Skeletal muscle cell (primary cell): ENCODE measurements around the gene TWSG1.
"Not testable (repeated sequence)": the region's sequence is repeated elsewhere in the genome, so short reads cannot be mapped to it uniquely, and the experiment has no call there.

ENCODE experiments used
- DNase-seq: peaks from one replicate; pipeline ENCODE4 v3.0.0-alpha.2; 2010; ENCODE audit warnings: low read depth
- H3K4me3 ChIP-seq: 2 replicates; pipeline ENCODE4 v1.5.1; 2011; ENCODE audit warnings: low read depth, mild to moderate bottlenecking, control low read depth, low read length, moderate library complexity

TWSG1 gene

GRCh38 chr18:9379118-9379517 lies 44.5 kb downstream of the TWSG1 start:
- DNase-seq: no peak

GRCh38 chr18:9380101-9380500 lies 45.5 kb downstream of the TWSG1 start:
- H3K4me3 ChIP-seq: no peak overlapping the region
- DNase-seq: no peak

More at GRCh38 chr18:9379118-9379517, 44.5 kb downstream of the TWSG1 start:
- H3K4me3 ChIP-seq: no peak overlapping the region

GRCh38 chr18:9380621-9381395 lies 46.2 kb downstream of the TWSG1 start:
- no peak for DNase-seq
- H3K4me3 ChIP-seq: no peak overlapping the region

- DNase-seq: no peak
- H3K4me3 ChIP-seq: no peak overlapping the region
Measured at GRCh38 chr18:9386879-9387278, 52.3 kb downstream of the TWSG1 start.

- DNase-seq: no peak
- H3K4me3 ChIP-seq: no peak overlapping the region
Measured at GRCh38 chr18:9387891-9388290, 53.3 kb downstream of the TWSG1 start.

GRCh38 chr18:9389706-9390105 lies 55.1 kb downstream of the TWSG1 start:
- DNase-seq: no peak
- no peak overlapping the region for H3K4me3 ChIP-seq

GRCh38 chr18:9392726-9393125 lies 58.2 kb downstream of the TWSG1 start:
- DNase-seq: no peak
- no peak overlapping the region for H3K4me3 ChIP-seq

- no peak overlapping the region for H3K4me3 ChIP-seq
- no peak for DNase-seq
Measured at GRCh38 chr18:9394046-9394445, 59.5 kb downstream of the TWSG1 start.

- no peak overlapping the region for H3K4me3 ChIP-seq
- no peak for DNase-seq
Measured at GRCh38 chr18:9400197-9400596, 65.6 kb downstream of the TWSG1 start.

- H3K4me3 ChIP-seq: no peak overlapping the region
- no peak for DNase-seq
Measured at GRCh38 chr18:9401176-9401575, 66.6 kb downstream of the TWSG1 start.

- DNase-seq, H3K4me3 ChIP-seq: not testable (repeated sequence)
Measured at GRCh38 chr18:9402358-9403007, 67.9 kb downstream of the TWSG1 start.

- H3K4me3 ChIP-seq: no peak overlapping the region
- DNase-seq: no peak
Measured at GRCh38 chr18:9403795-9404564, 69.4 kb downstream of the TWSG1 start.

GRCh38 chr18:9404565-9405060 lies 70.0 kb downstream of the TWSG1 start:
- DNase-seq: no peak
- no peak overlapping the region for H3K4me3 ChIP-seq

- no peak for DNase-seq
- H3K4me3 ChIP-seq: no peak overlapping the region
Measured at GRCh38 chr18:9405130-9405529, 70.6 kb downstream of the TWSG1 start.

GRCh38 chr18:9405977-9406376 lies 71.4 kb downstream of the TWSG1 start:
- no peak for DNase-seq
- no peak overlapping the region for H3K4me3 ChIP-seq

GRCh38 chr18:9410515-9410914 lies 75.9 kb downstream of the TWSG1 start:
- no peak for DNase-seq
- no peak overlapping the region for H3K4me3 ChIP-seq

- no peak overlapping the region for H3K4me3 ChIP-seq
- peak; percentile 83 for DNase-seq
Measured at GRCh38 chr18:9413576-9413975, 79.0 kb downstream of the TWSG1 start.

- no peak for DNase-seq
- H3K4me3 ChIP-seq: no peak overlapping the region
Measured at GRCh38 chr18:9416563-9417072, 82.0 kb downstream of the TWSG1 start.

GRCh38 chr18:9417073-9417851 lies 82.7 kb downstream of the TWSG1 start:
- peak; percentile 31 for DNase-seq
- H3K4me3 ChIP-seq: no peak overlapping the region
